Endometrial microvascular endothelial cells (primary cell): Measurements from ENCODE around the gene COX17. TPM values are rescaled to one million over a fixed set of nuclear protein-coding genes. Genes with fewer than 3 reads are reported as not detected.

Experiments
- in situ Hi-C: cut with HindIII; loops from 2 replicates; pipeline ENCODE4 v1.10.0; 2017; ENCODE audit warnings: low sequenced_read_pairs, low pct_unique_long_range_greater_than_20kb; ENCODE audit errors: inconsistent ontology term
- total RNA-seq: library from RNA; depleted of rRNA; stranded (reverse); fragments of >200 nt; gene quantifications from one replicate; pipeline ENCODE4 v1.2.3, GENCODE V29; 2015; ENCODE audit errors: inconsistent ontology term

Gene COX17
- total RNA-seq, 1 donor from 2014 or later: 9.8 TPM

GRCh38 chr3:119630128-119630879 lies 46.9 kb downstream of the COX17 start:
- in situ Hi-C loops: no loop called here

- in situ Hi-C loops: no loop called here
Measured at GRCh38 chr3:119628816-119629445, 48.3 kb downstream of the COX17 start.

- in situ Hi-C loops: no loop called here
Measured at GRCh38 chr3:119628390-119628789, 48.8 kb downstream of the COX17 start.

- in situ Hi-C loops: no loop called here
Measured at GRCh38 chr3:119627461-119627860, 49.7 kb downstream of the COX17 start.

- in situ Hi-C loops: no loop called here
Measured at GRCh38 chr3:119626196-119626595, 51.0 kb downstream of the COX17 start.

- in situ Hi-C loops: no loop called here
Measured at GRCh38 chr3:119625451-119626153, 51.6 kb downstream of the COX17 start.

- in situ Hi-C loops: no loop called here
Measured at GRCh38 chr3:119624002-119624720, 53.0 kb downstream of the COX17 start.

GRCh38 chr3:119620899-119621298 lies 56.3 kb downstream of the COX17 start:
- in situ Hi-C loops: no loop called here

Other genes starting within 250 kb of the COX17 start
- gene TMEM39A, start 213.8 kb downstream of the COX17 start, total RNA-seq: 36.5 TPM
- gene POGLUT1, start 208.4 kb downstream of the COX17 start, total RNA-seq: 23.9 TPM
- gene TIMMDC1, start 178.9 kb downstream of the COX17 start, total RNA-seq: 47.9 TPM
- gene CD80, start 117.8 kb downstream of the COX17 start, total RNA-seq: not detected
- gene ADPRH, start 97.9 kb downstream of the COX17 start, total RNA-seq: 22.7 TPM
- 12.8 TPM for gene PLA1A, start 79.5 kb downstream of the COX17 start, total RNA-seq
- gene POPDC2, start 16.8 kb downstream of the COX17 start, total RNA-seq: not detected
- gene CFAP91, start 25.6 kb upstream of the COX17 start, total RNA-seq: not detected
- not detected for gene NR1I2, start 104.7 kb upstream of the COX17 start, total RNA-seq